NCI-H345 (cell line): ENCODE results near the gene BAG2.

ENCODE experiments used
- DNase-seq: peaks from one replicate; lab custom pipeline; 2025; lab: John Stamatoyannopoulos, UW

The BAG2 gene

DNA sequence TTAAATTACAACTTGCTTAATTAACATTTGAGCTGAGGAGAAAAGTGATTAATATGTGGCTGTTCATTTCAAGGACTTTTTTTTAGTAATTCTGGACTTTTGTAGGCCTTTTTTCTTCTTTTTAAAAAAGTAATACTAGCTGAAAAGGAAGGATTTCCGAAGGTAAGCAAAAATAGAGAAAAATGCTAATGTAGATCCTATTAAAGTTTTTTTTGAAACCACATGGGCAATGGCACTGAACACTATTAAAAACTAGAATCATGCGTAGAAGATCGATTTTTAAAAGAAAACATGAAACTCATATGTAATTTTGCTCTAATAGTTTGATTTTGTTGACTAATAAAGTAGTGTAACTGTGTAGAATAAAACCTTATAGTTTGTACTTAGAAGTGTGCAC, 2.4 kb downstream of the BAG2 start:
- DNase-seq: no peak

GRCh38 chr6:57177545-57178265, 5.6 kb downstream of the BAG2 start:
- no peak for DNase-seq

- no peak for DNase-seq
Observed at GRCh38 chr6:57180596-57180995, 8.5 kb downstream of the BAG2 start.

- DNase-seq: no peak
Observed at GRCh38 chr6:57182017-57182432, 9.9 kb downstream of the BAG2 start.

DNA sequence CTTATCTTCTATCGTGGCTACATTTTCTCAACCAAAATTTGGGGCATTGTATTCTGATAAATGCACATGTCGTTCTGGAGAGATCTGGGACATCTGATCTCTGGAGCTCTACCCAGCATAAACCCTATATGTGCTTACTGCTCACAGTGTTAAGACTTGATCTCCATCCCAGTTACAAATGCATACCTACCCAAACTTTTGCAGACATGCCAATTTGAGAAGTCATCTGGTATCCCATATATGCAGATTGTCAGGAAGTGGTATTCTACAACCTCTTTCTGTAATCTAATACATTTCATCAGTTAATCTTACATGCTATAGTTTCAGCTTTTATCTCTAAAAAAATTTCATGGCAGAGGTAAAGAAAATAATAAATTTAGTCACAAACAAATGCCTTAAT, 11.2 kb downstream of the BAG2 start:
- DNase-seq: no peak

DNA sequence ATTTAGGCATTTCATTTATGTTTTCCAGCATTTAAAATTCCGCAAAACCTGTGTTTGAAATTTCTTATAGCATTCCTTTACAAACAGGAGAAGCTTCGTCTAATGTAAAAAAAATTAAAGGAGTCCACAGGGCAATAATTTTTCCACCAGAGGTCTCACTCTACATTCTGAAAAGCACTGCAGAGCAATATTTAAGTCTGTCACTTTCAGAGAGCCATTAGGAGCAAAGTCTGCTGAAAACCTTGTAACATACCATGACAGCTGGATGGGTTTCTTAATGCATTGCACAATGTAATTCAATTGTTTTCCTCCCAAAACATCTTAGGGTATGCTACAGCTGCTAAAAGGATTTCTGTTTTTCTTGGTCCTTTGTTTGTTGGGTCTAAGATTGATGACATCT, 18.0 kb downstream of the BAG2 start:
- DNase-seq: no peak

DNA sequence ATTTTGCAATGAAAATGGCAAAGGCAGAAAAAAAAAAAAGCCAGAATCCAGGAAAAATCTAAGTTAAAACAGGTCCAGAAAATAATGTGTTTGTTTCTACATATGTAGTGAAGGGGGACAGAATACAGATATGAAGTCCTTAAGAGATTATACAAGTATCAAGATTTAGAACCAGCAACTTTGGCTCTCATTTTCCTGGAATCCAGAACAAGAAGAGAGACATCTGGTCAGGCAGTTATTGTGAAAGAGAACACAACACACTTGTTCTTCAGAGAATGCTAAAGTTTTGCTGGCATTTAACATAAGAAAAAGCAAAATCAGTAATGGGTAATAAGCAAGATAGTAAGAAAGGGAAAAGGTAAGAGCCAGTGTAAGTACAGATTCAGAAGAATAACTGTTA, 21.1 kb downstream of the BAG2 start:
- DNase-seq: no peak

DNA sequence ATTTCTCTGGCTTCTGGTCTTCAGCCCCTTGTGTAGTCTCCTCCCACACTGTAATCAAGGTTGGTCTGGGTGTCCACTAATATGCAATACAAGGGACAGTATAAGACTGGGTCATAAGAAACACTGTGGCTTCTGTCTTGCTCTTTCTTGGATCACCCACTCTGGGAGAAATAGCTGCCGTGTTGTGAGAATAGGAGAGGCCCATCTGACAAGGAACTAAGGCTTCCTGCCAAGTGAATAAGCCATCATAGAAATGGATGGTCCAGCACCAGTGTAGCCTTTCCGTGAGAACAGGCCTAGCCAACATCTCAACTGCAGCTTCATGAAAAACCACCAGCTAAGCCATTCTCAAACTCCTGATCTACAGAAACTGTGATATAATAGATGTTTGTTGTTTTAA, 23.3 kb downstream of the BAG2 start:
- DNase-seq: no peak

DNA sequence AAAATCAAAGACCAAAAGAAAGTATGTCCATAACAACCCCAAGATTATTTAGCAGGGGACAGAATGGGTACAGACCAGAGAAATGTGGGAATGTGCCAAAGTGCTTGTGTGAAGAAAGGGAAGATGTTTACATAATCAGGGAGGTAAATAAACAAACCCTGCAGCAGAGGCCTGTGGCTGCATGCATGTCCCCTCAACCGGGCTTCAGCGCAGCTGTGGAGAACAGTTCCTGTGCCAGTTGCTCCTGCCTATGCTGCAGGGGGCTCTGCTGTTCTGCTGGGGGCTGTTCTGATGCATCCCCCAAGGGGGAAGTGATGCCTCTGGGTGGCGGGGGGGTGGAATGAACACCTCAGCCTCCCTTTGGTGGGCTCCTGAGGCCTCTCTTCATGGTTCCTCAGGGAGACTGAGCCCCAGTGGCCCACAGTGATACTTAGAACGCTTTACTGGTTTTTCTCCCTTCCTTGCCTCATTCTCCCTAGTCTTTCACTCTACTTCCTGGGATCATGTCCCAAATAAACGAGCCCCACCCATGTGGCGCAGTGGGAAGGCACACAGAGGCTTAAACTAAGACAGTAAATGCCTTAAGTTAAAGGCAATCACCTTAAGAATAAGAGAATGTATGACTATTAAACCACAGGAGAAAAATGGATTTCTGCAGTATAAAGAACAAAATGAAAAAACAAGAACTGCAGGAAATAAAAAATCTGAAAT, 27.0 kb downstream of the BAG2 start:
- DNase-seq: peak; percentile 15

DNA sequence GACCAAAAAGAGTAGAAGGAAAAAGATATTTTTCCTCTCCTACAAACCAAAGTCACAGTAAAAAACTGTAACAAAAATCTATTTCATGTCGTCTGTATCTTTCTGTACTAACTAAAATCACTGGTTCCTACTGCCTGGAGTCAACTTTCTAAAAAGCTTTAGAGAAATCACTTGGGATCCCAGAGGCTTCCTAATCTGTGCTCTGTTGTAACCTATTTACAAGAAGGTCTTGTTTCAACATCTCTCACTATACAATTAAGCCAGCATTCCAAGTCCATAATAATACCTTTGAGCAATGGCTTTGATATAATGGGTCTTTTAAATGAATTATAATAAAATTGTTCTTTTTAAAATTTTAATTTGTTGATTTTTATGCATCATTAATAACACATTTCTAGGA, 29.6 kb downstream of the BAG2 start:
- DNase-seq: no peak

DNA sequence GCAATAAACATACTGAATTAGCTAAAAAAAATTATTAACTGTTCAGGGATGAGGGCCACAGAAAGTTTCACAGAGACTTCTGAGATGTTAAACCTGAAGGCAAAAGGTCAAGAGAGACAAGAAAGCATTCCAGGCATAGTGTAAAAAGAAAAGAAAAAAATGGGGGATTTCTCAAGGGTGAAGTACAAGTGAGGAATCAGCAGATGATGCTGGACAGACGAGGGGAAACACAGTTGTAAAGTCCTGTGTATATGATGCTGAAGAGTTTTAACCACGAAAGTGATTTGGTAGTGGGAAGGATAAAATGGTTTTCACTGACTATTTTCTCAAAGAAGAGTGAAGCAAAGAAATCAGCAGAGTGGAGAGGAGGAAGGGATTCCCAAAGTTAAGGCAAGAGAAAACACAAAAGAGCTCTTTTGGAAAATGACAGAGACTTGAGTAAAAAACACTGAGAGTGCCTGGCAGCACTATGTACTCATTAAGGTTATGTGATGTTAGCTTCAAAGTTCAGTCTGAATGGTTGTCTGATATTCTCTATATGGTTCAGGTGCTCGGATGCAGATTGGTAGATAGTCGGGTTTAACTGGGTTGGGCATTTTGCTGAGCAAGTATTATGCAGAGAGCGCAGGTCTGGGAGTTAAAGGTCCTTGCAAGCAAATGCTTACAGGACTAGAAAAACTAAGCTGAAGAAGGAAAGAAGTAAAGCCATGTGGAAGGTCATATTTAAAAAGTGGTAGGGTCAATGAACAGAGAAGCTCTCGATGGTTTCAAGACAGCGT, 33.6 kb downstream of the BAG2 start:
- DNase-seq: no peak

DNA sequence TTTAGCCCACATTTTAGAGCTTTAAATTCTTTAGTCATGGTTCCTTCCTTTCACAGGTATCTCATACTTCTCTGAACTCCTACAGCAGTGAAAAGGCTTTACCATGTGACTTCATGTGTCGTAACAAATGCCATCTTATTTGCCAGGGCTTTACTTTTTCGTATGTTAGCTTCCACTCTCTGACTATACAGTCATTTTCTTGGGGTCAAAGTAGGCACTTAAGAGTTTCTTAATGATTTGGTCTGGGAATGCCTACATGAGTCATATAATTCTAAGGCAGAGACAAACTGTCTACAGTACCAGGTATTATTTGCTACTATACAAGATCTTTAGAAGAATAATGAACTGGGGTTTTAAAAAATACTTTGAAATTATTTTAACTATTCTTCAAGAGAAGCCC, 35.0 kb downstream of the BAG2 start:
- DNase-seq: no peak

DNA sequence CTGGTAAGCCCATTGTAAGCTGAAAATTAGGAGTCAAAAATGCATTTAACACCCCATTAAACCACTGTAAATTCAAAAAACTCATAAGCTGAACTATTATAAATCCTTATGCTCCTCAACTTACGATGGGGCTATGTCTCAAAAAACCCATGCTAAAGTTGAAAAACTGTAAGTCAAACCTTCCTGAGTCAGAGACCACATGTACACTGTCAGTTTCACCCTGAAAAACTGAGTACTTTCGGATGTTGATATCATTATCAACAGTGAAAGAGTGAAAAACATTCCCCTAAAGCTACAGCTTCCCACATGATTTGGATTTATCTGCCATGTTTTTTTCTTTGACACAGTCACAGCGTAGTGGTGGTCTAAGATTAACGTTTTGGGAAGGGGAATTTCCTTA, 35.7 kb downstream of the BAG2 start:
- DNase-seq: no peak

DNA sequence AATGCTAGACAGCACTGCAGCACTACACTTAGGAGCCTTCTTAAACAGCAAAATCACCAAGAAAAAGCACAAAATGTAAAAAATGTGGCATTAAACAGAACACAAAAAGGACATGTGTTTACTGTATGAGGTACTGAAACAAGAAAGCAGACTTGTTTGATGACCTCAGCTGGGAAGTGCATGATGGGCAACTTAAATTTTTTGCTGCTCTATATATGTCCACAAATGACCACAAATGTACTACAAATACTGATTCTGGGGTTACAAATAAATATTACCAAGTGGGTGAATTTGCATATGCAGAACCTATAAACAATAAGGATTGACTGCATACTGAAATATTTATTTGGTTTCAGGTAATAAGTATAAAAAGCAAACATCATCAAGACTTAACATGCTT, 36.9 kb downstream of the BAG2 start:
- no peak for DNase-seq

DNA sequence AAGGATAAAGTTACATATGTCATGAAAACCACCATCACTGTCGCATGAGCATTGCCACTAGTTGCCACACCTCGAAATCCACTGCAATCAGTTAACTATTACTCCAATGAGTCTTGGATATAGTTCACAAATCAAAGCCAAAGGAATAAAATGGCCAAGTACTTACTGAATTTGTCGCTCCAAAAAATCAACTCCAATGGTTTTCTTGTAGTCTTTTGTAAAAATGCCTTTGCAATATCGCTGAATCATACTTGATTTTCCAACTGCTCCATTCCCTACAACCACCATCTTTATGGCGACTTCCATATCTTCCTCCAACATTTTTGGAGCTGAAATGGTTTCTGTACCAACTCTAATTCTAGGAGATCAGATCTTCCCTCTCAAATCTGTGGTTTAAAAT, 37.9 kb downstream of the BAG2 start:
- no peak for DNase-seq

DNA sequence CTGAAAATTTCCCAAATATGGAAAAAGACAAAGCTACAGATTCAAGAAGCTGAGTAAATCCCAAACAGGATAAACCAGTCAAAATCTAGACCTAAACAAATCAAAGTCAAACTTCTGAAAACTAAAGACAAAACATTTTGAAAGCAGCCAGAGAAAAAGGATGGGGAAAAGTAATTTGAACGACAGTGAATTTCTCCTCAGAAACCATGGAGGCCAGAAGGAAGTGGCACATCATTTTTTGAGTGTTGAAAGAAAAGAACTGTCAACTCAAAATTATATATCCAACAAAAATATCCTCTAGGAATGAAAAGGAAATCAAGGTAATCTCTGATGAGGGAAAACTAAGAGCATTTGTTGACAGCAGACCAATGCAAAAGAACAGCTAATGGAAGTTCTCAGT, 43.1 kb downstream of the BAG2 start:
- no peak for DNase-seq

- no peak for DNase-seq
Observed at GRCh38 chr6:57216235-57217101, 44.3 kb downstream of the BAG2 start.

DNA sequence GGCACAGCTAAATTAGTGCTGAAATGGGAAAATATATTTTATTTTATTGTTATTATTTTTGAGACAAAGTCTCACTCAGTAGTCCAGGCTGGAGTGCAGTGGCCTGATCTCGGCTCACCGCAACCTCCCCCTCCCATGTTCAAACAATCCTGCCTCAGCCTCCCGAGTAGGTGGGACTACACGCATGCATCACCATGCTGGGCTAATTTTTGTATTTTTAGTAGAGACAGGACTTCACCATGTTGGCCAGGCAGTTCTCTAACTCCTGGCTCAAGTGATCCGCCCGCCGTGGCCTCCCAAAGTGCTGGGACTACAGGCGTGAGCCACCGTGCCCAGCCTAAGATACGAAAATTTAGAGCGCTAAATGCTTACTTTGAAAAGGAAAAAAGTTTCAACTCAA, 45.1 kb downstream of the BAG2 start:
- DNase-seq: no peak

- no peak for DNase-seq
Observed at GRCh38 chr6:57220083-57220703, 48.1 kb downstream of the BAG2 start.

DNA sequence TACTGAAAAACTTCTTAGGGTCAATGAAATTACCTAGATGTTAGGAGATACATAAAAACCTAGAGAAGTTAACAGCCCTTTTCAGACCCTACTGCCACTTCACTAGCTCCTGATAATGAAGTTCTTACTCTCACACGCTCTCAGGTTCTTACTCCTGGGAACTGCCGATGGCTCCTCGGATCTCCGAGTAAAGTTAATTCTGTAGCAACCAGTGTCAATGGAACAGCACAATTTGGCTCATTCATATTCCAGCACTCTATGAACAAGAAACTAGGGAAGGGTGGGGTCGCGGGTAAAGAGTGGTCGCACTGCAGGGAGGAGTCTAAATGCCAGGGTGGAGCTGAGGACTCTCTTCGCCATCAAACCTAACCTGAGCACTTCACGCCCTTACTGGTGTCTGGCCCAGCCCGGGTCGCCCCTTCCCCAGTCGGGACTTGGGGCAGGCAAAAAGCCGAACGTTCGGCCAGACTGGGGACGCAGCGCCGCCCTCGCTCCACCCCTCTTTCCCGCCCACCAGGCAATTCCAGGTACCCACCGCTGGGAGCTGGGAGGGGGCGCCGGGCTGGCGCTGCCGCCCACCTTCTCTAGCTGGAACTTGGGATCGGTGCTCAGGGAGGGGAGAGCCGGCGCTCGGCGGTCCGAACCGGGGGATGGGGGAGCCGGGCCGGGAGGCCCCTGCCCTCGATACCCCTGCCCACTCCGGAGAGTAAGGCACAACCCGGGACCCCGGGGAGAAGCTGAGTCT, 49.2 kb downstream of the BAG2 start:
- peak; percentile 72 for DNase-seq
